SJCRH30 (cell line): Measurements from ENCODE around the gene RAC3. TPM values are rescaled to one million over a fixed set of nuclear protein-coding genes. Genes with fewer than 3 reads are reported as not detected.

Experiments
- DNase-seq, 2 experiments: peaks; one replicate each; pipeline ENCODE4 v3.0.0-alpha.2; 2015 to 2020
- H3K27ac ChIP-seq: fragments of 250-450 bp; sonication (Bioruptor Pico); 2 replicates; pipeline ENCODE4 v1.5.1; 2020; ENCODE audit warnings: mild to moderate bottlenecking, moderate library complexity
- H3K27me3 ChIP-seq: fragments of 250-450 bp; sonication (Bioruptor Pico); 2 replicates; pipeline ENCODE4 v1.5.1; 2020; ENCODE audit warnings: mild to moderate bottlenecking, moderate library complexity
- H3K36me3 ChIP-seq: fragments of 250-450 bp; sonication (Bioruptor Pico); 2 replicates; pipeline ENCODE4 v1.5.1; 2020; ENCODE audit warnings: mild to moderate bottlenecking, moderate library complexity
- H3K4me1 ChIP-seq: fragments of 250-450 bp; sonication (Bioruptor Pico); 2 replicates; pipeline ENCODE4 v1.5.1; 2020; ENCODE audit warnings: mild to moderate bottlenecking, moderate library complexity
- H3K4me3 ChIP-seq: fragments of 250-450 bp; sonication (Bioruptor Pico); 2 replicates; pipeline ENCODE4 v1.5.1; 2020; ENCODE audit warnings: mild to moderate bottlenecking, moderate library complexity
- H3K9me3 ChIP-seq: fragments of 250-450 bp; sonication (Bioruptor Pico); replicated peaks from 2 replicates; pipeline ENCODE4 v1.5.1; 2020; ENCODE audit warnings: mild to moderate bottlenecking, moderate library complexity
- total RNA-seq: library from RNA; depleted of rRNA; stranded (reverse); fragments of >200 nt; shearing (Covaris generic); gene quantifications from 2 replicates; pipeline ENCODE4 v1.2.3, GENCODE V29; 2014

Gene RAC3
- total RNA-seq, 1 experiment from 2014 or later = 17.9 TPM

- no peaks in the 10 kb centered on the region for H3K9me3 ChIP-seq
- no peak overlapping the region for H3K27ac ChIP-seq
- peaks cover 49% of the 10 kb centered on the region for H3K4me1 ChIP-seq
- no peak overlapping the region for H3K4me3 ChIP-seq
- H3K27me3 ChIP-seq = no peaks in the 10 kb centered on the region
- H3K36me3 ChIP-seq = no peaks in the 10 kb centered on the region
- no peak for DNase-seq
Observed at GRCh38 chr17:82005701-82006348, 25.7 kb upstream of the RAC3 start.

- no peak overlapping the region for H3K4me3 ChIP-seq
- H3K36me3 ChIP-seq = no peaks in the 10 kb centered on the region
- H3K27me3 ChIP-seq = no peaks in the 10 kb centered on the region
- DNase-seq = no peak
- peaks cover 41% of the 10 kb centered on the region for H3K4me1 ChIP-seq
- H3K27ac ChIP-seq = no peak overlapping the region
- H3K9me3 ChIP-seq = no peaks in the 10 kb centered on the region
Observed at GRCh38 chr17:82006468-82007227, 24.8 kb upstream of the RAC3 start.

GRCh38 chr17:82007228-82007494 lies 24.3 kb upstream of the RAC3 start:
- H3K27ac ChIP-seq = no peak overlapping the region
- H3K4me3 ChIP-seq = no peak overlapping the region
- H3K4me1 ChIP-seq = peaks cover 41% of the 10 kb centered on the region
- H3K27me3 ChIP-seq = no peaks in the 10 kb centered on the region
- H3K9me3 ChIP-seq = no peaks in the 10 kb centered on the region
- no peaks in the 10 kb centered on the region for H3K36me3 ChIP-seq
- DNase-seq = no peak

- Histone ChIP-seq H3K4me3 (no peak overlapping the region), H3K27me3 (no peaks in the 10 kb centered on the region), H3K9me3 (no peaks in the 10 kb centered on the region), H3K4me1 (peaks cover 41% of the 10 kb centered on the region), H3K36me3 (no peaks in the 10 kb centered on the region), H3K27ac (no peak overlapping the region)
- peak; percentile 60 to 70 for DNase-seq
Observed at GRCh38 chr17:82007495-82008257, 23.8 kb upstream of the RAC3 start.

- no peaks in the 10 kb centered on the region for H3K36me3 ChIP-seq
- no peaks in the 10 kb centered on the region for H3K9me3 ChIP-seq
- H3K27me3 ChIP-seq = no peaks in the 10 kb centered on the region
- no peak overlapping the region for H3K27ac ChIP-seq
- H3K4me1 ChIP-seq = peaks cover 41% of the 10 kb centered on the region
- H3K4me3 ChIP-seq = no peak overlapping the region
- DNase-seq = no peak
Observed at GRCh38 chr17:82008258-82008940, 23.1 kb upstream of the RAC3 start.

- no peaks in the 10 kb centered on the region for H3K27me3 ChIP-seq
- H3K36me3 ChIP-seq = no peaks in the 10 kb centered on the region
- no peak for DNase-seq
- peaks cover 38% of the 10 kb centered on the region for H3K4me1 ChIP-seq
- no peak overlapping the region for H3K4me3 ChIP-seq
- no peak overlapping the region for H3K27ac ChIP-seq
- H3K9me3 ChIP-seq = no peaks in the 10 kb centered on the region
Observed at GRCh38 chr17:82008941-82009405, 22.5 kb upstream of the RAC3 start.

GRCh38 chr17:82009413-82009812 lies 22.1 kb upstream of the RAC3 start:
- H3K4me3 ChIP-seq = no peak overlapping the region
- H3K36me3 ChIP-seq = no peaks in the 10 kb centered on the region
- no peaks in the 10 kb centered on the region for H3K9me3 ChIP-seq
- no peak for DNase-seq
- no peaks in the 10 kb centered on the region for H3K27me3 ChIP-seq
- no peak overlapping the region for H3K27ac ChIP-seq
- H3K4me1 ChIP-seq = peaks cover 33% of the 10 kb centered on the region

- Histone ChIP-seq H3K4me1 (peaks cover 29% of the 10 kb centered on the region), H3K4me3 (no peak overlapping the region), H3K36me3 (no peaks in the 10 kb centered on the region), H3K27ac (no peak overlapping the region), H3K27me3 (no peaks in the 10 kb centered on the region), H3K9me3 (no peaks in the 10 kb centered on the region)
- no peak for DNase-seq
Observed at GRCh38 chr17:82010575-82011525, 20.6 kb upstream of the RAC3 start.

- no peak for DNase-seq
- H3K9me3 ChIP-seq = no peaks in the 10 kb centered on the region
- no peak overlapping the region for H3K27ac ChIP-seq
- no peaks in the 10 kb centered on the region for H3K27me3 ChIP-seq
- H3K4me3 ChIP-seq = no peak overlapping the region
- H3K4me1 ChIP-seq = peaks cover 29% of the 10 kb centered on the region
- H3K36me3 ChIP-seq = no peaks in the 10 kb centered on the region
Observed at GRCh38 chr17:82011617-82012187, 19.8 kb upstream of the RAC3 start.

- Histone ChIP-seq H3K9me3 (no peaks in the 10 kb centered on the region), H3K27me3 (no peaks in the 10 kb centered on the region), H3K27ac (peak overlapping the region; percentile 19), H3K36me3 (no peaks in the 10 kb centered on the region), H3K4me3 (no peak overlapping the region), H3K4me1 (peaks cover 25% of the 10 kb centered on the region)
- DNase-seq = peak in 1 of 2 experiments; percentile 49
Observed at GRCh38 chr17:82012261-82012639, 19.2 kb upstream of the RAC3 start.

- Histone ChIP-seq H3K36me3 (no peaks in the 10 kb centered on the region), H3K9me3 (no peaks in the 10 kb centered on the region), H3K27ac (peak overlapping the region; percentile 19), H3K4me3 (no peak overlapping the region), H3K27me3 (no peaks in the 10 kb centered on the region), H3K4me1 (peaks cover 20% of the 10 kb centered on the region)
- DNase-seq = peak; percentile 88 to 90
Observed at GRCh38 chr17:82012640-82013295, 18.7 kb upstream of the RAC3 start.

GRCh38 chr17:82013341-82013740 lies 18.1 kb upstream of the RAC3 start:
- no peaks in the 10 kb centered on the region for H3K27me3 ChIP-seq
- no peaks in the 10 kb centered on the region for H3K9me3 ChIP-seq
- peak; percentile 45 to 53 for DNase-seq
- no peaks in the 10 kb centered on the region for H3K36me3 ChIP-seq
- no peak overlapping the region; the same call in 1 of the 2 replicates for H3K27ac ChIP-seq
- H3K4me3 ChIP-seq = no peak overlapping the region
- peaks cover 15% of the 10 kb centered on the region for H3K4me1 ChIP-seq

GRCh38 chr17:82013772-82014321 lies 17.6 kb upstream of the RAC3 start:
- H3K27ac ChIP-seq = no peak overlapping the region
- peaks cover 15% of the 10 kb centered on the region for H3K4me1 ChIP-seq
- H3K4me3 ChIP-seq = no peak overlapping the region
- H3K9me3 ChIP-seq = no peaks in the 10 kb centered on the region
- H3K27me3 ChIP-seq = no peaks in the 10 kb centered on the region
- DNase-seq = no peak
- H3K36me3 ChIP-seq = no peaks in the 10 kb centered on the region
